Kidney tubule cell (primary cell): ENCODE measurements around the gene VWA5B1.
A peak's percentile ranks its signal among the peaks of the same experiment; 100 is the strongest.

Experiments
- DNase-seq: peaks from one replicate; pipeline ENCODE4 v3.0.0-alpha.2; 2018; ENCODE audit warnings: low spot score

Gene VWA5B1

DNA sequence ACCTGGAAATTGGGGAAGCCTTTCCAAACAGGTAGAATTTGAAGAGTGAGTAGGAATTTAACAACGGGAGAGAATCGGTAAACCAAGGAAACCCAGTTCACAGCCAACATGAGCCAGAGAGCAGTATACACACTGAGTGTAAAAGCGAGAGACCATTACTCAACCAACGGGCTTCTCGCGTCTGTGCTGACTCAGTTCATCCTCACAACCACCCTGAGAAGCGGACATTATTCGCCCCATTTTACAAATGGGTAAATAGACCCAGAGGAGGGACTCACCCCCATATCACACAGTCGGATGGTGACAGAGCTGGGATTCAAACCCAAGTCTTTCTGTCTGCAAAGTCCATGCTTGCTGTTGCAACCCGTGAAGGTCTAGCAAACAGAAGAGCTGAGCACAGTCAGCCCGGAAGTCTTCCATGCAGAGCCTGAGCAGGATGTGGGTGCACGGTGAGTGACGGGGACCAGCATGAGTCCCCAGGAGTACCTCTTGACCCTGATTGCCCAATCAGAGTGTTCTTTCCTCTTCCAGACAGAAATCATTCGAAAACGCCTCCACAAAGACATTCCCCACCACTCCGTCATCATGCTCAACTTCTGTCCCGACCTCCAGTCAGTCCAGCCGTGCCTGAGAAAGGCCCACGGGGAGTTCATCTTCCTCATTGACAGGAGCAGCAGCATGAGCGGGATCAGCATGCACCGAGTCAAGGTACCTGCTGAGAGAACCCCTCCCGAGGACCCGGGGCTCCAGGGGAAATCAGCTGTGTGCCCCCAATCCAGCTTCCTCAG lies 32.3 kb downstream of the VWA5B1 start:
- DNase-seq: no peak

DNA sequence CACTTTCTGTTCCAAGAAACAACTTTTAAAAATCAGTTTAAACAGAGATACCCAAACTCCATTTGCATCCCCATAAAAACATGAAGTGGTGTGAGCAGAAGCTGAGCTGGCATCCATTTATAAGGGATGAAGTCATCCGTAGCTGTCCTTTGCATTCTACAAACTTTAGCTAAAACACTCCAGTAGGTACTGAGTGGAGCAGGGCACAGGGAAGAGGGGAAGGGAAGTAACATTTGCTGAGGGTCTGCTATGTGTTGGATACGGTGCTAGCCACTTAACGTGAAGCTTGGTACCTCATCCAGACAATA lies 32.9 kb downstream of the VWA5B1 start:
- no peak for DNase-seq

DNA sequence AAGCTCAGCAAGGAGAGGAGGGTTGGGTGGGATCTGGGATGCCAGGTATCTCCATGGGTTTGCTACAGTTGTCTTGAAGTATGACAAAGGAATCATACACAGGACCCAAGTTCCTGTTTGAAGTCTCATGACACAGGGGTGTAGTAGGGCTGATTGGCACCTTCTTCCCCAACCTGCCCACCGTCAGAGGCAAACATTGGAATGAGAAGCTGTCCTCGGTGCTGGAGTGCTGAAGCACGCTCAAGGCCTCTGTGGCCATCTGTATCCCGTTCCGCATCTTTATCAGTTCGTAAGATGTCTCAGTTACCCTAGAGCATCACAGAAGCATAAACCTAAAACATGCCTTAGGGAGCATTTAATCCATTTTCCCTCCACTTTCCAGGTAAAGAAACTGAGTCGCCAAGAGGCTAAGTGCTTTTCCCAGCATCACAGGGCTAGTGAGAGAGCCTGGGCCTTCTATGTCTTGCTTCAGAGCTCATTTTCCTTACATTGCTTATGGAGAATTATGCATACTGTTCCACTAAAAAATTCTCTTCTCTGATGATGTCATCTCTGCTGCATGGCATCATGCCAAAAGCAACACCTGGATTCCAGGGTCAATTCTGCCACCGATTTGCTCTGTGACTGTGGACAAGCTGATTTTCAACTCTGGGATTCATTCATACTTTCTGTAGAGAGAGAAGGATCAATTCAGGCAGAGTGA lies 34.2 kb downstream of the VWA5B1 start:
- DNase-seq: peak; percentile 33

DNA sequence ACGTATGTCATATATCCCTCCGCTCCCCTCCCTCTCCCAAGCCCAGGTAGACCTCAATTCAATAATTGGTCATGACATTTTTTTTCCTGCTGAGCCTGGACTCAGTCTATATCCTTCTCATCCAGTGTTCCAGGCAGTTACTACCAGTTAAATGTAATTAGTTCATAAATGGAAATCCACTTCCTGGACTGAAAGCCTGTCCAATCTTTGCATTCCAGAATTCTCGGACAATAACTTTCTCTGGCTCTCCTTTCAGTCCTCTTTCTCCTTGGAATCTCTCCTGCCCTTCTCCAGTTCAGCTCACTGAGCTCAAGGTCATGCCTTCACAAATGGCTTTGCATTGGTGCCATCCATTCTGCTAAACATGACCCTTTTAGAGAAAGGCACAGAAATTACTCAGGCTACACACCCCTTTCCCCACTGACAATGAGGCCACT lies 34.8 kb downstream of the VWA5B1 start:
- DNase-seq: no peak

DNA sequence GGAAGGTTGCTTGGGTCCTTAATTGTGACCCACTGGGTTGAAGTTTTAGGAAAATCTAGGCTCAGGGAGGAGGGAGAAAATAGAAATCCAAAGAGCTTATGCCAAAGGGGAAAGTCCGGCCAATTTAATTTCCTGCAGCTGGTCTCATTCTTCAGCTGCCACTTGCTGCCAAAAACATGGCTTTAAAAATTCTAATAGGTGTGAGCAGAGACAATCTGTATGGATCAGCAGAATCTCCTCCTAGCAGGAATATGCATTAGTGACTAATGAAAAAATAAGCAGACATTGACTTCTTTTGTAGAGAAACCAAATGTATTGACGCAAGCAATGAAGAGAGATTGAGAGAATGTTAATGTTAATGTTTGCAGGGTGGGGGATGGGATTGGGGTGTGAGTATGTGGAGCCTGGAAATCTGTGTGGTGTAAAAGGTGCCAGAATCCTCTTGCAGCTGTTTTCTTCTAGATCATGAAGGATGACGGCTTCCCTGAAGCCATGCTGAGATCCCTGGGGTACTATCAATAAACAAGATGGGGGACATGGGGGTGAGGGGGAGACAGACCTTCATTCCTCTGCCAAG lies 35.3 kb downstream of the VWA5B1 start:
- DNase-seq: no peak

DNA sequence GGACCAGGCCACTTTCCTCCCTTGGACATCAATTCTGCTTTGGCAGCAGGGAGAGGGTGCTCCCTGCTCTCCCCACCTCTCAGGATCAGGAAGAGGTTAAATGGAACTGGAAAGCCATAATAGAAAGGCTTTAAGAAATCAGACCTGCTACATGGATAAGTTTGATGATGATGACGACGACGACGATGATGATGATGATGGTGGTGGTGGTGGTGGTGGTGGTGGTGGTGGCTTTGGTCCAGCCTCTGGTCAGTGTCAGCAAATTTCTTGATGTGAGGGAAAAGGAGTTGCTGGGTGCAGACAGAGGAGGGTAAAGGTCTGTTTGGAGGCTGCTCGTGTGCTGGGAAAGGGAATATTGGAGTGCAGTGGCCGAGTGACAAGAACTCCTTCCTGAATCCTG lies 36.8 kb downstream of the VWA5B1 start:
- DNase-seq: no peak

DNA sequence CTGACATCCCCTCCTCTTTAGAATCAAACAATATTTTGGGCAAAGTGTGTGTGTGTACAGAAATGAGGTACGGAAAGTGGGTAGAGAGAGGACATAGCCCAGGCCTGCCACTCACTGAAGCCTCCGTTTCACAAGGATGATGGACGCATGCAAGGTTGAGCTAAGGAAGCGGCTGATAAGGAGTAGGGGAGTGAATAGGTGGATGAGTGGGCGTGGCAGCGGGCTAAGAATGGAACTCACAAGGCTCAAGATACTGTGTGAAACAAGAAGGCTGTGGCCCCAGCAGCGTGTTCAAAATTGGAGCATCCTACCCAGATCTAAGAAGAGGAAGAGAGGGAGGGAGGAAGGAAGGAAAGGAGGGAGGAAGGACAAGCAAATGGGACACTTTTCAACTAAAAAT lies 37.5 kb downstream of the VWA5B1 start:
- no peak for DNase-seq

DNA sequence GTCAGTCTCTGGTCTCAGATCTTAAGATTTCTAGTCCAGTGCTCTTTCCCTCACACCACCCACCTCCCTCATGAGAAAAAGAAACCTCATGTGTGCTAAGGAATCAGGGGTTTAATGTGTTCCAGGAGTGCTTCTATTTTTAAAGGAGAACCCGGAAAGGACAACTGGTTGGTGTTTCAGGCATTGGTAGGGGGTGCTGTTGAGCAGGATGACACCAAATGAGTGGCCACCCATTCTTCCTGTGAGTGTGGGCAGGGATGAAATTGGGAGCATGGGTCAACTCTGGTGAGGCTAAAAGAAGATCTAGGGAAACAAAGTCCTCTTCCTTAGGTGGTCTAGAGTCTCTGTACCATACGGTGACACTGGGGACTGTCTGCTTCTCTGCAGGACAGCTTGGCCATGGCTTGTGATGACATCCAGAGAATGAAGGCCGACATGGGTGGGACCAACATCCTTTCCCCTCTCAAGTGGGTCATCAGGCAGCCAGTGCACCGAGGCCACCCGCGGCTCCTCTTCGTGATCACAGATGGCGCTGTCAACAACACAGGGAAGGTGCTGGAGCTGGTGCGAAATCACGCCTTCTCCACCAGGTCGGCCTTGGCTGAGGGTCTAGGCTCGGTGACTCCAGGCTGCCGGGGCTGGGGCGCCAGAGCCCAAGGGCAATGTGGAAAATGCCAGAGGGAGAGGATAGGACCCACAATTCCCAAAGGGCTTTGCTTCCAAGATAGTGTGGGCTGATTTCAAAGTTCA lies 39.3 kb downstream of the VWA5B1 start:
- no peak for DNase-seq

DNA sequence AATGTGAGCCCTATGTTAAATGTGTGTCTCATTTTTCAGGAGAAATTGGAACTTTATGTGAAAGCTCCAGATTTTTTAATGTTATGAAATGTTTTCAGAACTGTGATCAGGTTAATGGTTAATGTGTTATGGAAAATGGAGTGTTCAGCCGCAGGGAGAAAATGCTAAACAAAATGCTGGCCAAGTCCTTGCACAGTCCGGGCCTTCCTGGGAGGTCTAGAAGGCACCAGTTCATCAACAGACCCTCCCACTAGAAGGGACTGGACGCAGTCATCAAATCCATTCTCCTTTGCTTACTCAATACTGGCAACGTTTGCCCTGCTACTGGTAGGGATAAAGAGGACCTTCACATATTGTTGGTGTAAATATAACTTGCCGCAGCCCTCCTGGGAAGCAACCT lies 43.4 kb downstream of the VWA5B1 start:
- DNase-seq: no peak

DNA sequence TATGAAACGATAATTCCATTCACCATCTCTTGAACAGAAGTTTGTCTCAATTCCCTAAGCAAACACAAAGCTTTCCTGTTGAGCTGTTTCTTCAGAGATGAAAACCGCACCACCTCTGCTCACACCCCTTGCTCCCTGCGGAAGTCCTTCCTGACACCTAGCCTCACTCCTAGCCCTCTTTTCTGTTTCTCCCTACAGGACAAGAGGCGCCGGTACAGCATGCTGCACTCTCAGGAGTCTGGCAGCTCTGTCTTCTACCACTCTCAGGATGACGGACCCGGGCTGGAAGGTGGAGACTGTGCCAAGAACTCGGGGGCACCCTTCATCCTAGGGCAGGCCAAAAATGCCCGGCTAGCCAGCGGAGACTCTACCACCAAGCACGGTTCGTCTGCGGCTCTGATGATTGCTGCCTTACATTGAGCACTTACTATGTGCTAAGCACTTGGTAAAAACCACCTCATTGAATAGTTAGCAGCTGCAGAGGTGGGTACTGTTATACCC lies 45.5 kb downstream of the VWA5B1 start:
- DNase-seq: no peak

DNA sequence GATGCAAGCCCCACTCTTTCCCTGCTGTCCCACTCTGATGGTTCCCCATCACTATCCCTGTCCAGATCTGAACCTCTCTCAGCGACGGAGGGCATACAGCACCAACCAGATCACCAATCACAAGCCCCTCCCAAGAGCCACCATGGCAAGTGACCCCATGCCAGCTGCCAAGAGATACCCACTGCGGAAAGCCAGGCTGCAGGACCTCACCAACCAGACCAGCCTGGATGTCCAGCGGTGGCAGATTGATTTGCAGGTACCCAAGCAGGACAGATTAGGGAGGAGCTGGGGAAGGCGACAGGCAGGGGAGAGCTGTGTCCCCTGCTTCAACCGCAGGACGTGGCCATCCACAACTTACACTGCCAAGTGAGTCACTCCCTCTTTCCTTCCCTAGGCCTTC lies 46.9 kb downstream of the VWA5B1 start:
- DNase-seq: no peak

DNA sequence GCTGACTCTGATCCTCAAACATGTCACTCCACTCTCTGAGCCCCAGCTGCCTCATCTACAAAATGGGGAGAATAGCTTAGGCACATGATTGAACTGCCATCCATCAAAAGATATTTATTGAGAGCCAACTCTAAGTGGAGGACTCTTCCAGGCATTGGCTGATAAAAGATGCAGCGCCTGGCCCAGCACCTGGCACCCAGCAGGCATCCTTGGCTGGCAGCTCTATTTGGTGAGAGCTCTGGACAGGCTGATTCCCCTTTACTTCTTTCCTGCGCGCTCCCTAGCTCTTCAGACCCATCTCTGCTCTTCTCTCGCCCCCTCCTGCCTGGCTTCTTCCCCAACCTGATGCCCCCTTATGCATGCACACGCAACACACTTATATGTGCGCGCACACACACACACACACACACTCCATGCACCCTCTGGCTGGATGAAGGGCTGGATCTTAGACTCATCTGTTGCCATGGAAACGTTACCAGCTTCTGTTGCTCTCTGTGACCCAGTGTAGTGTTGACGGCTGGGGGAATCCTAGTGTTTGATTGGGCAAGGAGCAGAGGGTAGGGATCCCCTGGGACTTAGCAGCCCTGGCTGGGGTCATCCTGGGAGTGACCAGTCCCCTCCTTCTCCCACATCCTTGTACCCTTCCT lies 49.3 kb downstream of the VWA5B1 start:
- DNase-seq: no peak

DNA sequence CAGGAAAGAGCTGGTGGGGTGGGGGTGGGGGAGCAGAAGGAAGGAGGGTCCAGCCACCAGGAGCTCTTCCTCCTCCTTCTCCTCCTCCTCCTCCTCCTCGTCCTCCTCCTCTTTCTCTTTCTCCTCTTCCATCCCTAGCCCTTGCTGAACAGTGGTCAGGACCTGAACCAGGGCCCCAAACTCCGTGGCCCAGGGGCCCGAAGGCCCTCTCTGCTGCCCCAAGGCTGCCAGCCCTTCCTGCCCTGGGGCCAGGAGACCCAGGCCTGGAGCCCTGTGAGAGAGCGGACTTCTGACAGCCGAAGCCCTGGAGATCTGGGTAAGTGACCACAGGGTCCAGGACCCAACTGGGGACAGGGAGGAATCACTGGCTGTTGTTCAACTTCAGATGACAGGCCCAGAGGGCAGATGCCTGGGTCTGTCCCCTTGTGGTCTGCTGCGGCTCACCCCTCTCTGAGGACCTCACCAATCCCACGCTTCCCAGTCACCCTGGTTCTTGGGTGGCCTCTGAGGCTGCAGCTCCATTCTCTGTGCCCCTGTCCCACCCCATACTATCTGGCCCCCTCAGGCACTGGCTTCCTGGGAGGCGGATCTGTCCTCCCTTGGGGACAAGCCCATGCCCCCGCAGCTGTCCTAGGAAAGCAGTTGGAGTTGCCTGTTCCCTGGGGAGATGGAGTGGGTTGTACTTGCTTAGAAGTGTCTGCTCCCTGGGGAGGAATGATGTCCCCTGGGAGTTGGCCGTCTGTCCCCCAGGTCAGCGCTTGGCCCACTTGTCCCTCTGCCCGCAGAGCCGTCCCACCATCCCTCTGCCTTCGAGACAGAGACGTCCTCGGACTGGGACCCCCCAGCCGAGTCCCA lies 51.8 kb downstream of the VWA5B1 start:
- DNase-seq: no peak

DNA sequence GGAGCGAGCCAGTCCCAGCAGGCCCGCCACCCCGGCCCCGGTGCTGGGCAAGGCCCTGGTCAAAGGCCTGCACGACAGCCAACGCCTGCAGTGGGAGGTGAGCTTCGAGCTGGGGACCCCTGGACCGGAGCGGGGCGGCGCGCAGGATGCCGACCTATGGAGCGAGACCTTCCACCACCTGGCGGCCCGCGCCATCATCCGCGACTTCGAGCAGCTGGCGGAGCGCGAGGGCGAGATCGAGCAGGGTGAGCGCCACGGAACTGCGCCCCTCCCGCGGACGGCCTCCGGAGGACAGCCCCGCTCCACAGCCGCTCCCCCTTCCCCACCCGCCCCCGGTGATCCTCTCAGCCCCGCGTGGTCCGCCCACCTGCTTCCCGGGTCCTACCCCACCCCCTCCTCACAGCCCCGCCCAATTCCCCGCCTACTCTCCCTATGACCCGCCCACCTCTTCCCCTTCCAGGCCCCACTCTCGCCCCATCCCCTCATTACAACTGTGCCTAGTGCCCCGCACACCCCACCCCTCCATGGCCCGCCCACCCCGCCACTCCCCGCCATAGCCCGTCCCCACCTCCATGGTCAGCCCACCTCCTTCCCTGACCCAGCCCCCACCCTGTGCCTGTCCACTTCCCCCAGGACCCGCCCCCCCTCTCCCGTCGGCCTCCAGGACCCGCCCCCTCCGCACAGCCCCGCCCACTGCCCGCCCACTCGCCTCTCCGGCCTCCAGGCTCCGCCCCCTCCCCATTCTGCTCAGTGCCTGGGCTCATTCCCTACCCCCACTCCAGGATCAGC lies 52.7 kb downstream of the VWA5B1 start:
- no peak for DNase-seq

DNA sequence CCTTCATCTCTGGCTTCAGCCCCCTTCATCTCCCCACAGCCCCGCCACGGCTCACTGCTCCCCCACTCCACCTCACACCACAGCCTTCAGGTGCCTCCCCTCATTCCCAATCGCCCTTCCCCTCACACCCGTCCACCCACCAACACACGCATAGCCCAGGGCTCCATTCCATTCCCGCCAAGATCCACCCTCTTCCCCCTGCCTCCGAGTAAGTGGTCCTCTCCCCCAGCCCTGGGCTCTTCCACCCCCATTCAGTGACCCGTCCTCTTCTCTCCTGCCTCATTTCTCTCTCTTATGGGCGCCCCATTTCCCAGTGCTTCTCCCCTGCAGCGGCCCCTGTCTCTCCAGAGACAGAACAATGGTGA lies 53.2 kb downstream of the VWA5B1 start:
- DNase-seq: no peak

DNA sequence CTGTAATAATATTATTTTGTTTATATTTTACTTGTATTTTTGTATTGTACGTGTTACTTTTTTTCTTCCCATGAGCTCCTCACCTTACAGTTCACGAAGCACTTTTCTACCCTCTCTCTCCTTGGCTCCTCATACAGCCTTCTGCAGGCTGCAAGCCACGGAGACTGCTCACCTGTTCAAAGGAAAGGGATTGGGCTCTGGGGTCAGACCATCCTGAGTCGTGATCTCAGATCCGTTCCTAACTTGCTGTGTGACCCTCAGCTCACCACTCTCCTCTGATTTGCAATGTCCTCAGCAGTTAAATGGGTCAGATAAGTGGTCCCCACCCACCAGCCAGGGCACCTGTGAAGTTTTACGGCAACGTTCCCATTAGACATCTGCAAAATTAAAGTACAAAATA lies 54.1 kb downstream of the VWA5B1 start:
- no peak for DNase-seq

DNA sequence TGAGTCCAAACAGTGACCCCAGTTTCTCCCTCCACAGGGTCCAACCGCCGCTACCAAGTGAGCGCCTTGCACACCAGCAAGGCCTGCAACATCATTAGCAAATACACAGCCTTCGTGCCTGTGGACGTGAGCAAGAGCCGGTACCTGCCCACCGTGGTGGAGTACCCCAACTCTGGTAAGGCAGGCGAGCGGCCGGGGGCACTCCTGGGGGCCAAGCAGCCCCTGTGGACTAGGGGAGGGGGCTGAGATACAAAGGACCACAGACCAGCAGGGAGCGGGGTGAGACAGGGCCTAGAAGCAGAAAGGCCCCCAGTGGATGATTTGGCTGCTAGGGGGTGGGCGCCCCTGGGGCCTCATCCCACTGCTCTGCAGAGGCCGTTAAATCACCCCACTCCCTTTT lies 54.7 kb downstream of the VWA5B1 start:
- no peak for DNase-seq

DNA sequence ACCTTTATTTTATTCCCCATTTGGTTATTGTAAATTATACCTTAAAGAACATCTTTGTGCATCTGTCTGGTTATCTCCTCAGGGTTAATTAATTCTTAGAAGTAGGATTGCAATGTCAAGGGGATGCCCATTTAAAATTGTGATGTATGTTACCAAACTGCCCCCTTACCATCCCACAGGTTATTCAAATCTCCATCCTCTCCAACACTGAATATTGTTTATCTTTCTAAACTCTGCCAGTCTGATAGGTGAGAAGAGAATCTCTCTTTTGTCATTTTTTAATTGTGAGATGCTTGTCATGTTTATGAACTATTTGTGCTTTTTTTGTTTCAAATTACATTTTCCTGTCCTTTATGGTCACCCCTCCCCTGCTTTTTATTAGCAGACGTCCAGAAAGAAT lies 55.8 kb downstream of the VWA5B1 start:
- no peak for DNase-seq

DNA sequence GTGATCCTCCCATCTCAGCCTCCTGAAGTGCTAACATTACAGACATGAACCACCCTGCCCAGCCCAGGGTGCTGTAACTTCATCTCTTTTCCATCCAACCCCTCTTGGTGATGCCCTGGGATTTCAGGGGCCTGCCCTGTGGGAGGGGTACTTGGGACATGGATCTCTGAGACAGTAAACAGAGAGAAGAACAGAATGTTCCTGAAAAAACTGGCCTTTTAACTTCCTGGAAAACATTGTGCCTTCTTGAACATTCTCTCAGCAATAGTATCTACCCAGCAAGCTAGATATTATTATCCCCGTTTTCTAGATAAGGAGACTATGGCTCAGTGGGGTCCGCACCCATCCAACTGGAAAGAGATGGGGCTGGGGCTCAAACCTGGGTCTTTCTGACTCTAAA lies 57.0 kb downstream of the VWA5B1 start:
- DNase-seq: no peak

DNA sequence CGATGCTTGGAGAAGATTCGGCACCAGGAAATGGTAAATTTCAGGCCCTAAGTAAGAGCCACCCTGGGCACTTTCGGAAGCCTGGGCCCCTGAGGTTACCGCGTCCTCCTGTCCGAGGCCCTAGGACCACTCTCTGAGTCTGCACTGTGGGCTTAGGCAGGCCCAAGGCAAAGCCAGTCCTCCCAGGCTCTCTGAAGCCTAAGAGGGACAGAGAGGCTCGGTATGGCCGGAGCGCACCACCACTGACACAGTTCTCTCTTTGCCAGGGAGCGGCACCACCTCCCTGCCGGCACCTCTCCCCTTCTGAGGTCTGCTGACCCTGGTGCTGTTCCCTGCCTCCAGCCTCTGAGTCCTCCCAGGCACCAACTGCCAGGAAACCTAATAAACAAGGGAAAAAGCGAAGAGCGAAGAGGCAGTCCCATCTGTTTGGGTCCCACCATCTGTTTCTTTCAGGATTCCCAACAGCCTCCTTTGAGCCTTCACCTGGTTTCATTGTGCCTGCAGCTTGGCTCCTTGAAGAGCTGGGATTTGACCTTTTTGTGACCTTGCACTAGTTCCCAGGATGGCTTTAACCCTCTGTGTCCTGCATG lies 57.7 kb downstream of the VWA5B1 start:
- DNase-seq: no peak
